Measurements from ENCODE around the gene KCNQ1. TPM values are rescaled to one million over a fixed set of nuclear protein-coding genes. Genes with fewer than 3 reads are reported as not detected.

KCNQ1 gene
- total RNA-seq, 1 donor from 2014 or later = 7.9 TPM

GRCh38 chr11:2742201-2742600 is 297.4 kb downstream of the KCNQ1 start:
- no peak for DNase-seq (ENCODE audit: low spot score)

- no peak for DNase-seq (ENCODE audit: low spot score)
Measured at GRCh38 chr11:2742611-2743426, 298.0 kb downstream of the KCNQ1 start.

GRCh38 chr11:2743427-2744110 is 298.8 kb downstream of the KCNQ1 start:
- no peak for DNase-seq (ENCODE audit: low spot score)

GRCh38 chr11:2744166-2744565 is 299.4 kb downstream of the KCNQ1 start:
- DNase-seq (ENCODE audit: low spot score) = no peak

GRCh38 chr11:2745511-2745910 is 300.7 kb downstream of the KCNQ1 start:
- DNase-seq (ENCODE audit: low spot score) = no peak

- no peak for DNase-seq (ENCODE audit: low spot score)
Measured at GRCh38 chr11:2746401-2747247, 301.8 kb downstream of the KCNQ1 start.

- no peak for DNase-seq (ENCODE audit: low spot score)
Measured at GRCh38 chr11:2747248-2748027, 302.6 kb downstream of the KCNQ1 start.

GRCh38 chr11:2748061-2748813 is 303.4 kb downstream of the KCNQ1 start:
- DNase-seq (ENCODE audit: low spot score) = no peak

GRCh38 chr11:2748814-2749554 is 304.2 kb downstream of the KCNQ1 start:
- DNase-seq (ENCODE audit: low spot score) = no peak

- no peak for DNase-seq (ENCODE audit: low spot score)
Measured at GRCh38 chr11:2750101-2750681, 305.4 kb downstream of the KCNQ1 start.

- no peak for DNase-seq (ENCODE audit: low spot score)
Measured at GRCh38 chr11:2750682-2751522, 306.1 kb downstream of the KCNQ1 start.

- no peak for DNase-seq (ENCODE audit: low spot score)
Measured at GRCh38 chr11:2751523-2752203, 306.9 kb downstream of the KCNQ1 start.

GRCh38 chr11:2752204-2752770 is 307.5 kb downstream of the KCNQ1 start:
- DNase-seq (ENCODE audit: low spot score) = no peak

GRCh38 chr11:2752923-2753322 is 308.1 kb downstream of the KCNQ1 start:
- no peak for DNase-seq (ENCODE audit: low spot score)

- no peak for DNase-seq (ENCODE audit: low spot score)
Measured at GRCh38 chr11:2754008-2754407, 309.2 kb downstream of the KCNQ1 start.

GRCh38 chr11:2755071-2755470 is 310.3 kb downstream of the KCNQ1 start:
- DNase-seq (ENCODE audit: low spot score) = no peak

- DNase-seq (ENCODE audit: low spot score) = no peak
Measured at GRCh38 chr11:2758751-2759150, 313.9 kb downstream of the KCNQ1 start.

Data from umbilical cord (tissue), 2 donors.